GM21737 (cell line): ENCODE results near the gene PRAMEF13.
"Not testable (repeated sequence)": the region's sequence is repeated elsewhere in the genome, so short reads cannot be mapped to it uniquely, and the experiment has no call there.

Source experiments
- ATAC-seq: cut with Tn5 transposase; IDR thresholded peaks from one replicate; pipeline ENCODE4 v1.9.1; 2021; ENCODE audit warnings: mild to moderate bottlenecking, moderate library complexity; ENCODE audit not compliant: unreplicated experiment

Gene PRAMEF13, protein sequence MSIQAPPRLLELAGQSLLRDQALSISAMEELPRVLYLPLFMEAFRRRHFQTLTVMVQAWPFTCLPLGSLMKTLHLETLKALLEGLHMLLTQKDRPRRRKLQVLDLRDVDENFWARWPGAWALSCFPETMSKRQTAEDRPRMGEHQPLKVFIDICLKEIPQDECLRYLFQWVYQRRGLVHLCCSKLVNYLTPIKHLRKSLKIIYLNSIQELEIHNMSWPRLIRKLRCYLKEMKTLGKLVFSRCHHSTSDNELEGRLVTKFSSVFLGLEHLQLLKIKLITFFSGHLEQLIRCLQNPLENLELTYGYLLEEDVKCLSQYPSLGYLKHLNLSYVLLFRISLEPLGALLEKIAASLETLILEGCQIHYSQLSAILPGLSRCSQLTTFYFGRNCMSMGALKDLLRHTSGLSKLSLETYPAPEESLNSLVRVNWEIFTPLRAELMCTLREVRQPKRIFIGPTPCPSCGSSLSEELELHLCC

DNA sequence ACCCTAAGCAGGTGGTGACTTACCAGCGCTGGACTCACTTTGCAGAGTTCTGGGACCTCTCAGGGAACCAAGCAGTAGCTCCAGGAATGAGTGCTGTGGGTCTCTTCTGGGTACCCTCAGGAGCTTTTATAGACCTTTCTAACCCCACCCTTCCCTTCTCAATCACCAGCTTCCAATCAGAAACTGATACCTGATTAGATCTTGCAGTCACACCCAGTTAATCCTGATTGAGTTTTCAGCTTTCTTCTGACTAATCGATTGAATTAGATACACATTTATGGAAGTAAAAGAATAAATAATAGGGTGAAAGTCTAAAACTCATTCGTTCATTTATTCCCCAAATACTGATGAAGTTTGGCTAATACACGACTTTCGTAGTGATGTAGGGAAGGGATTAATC lies at the start of gene PRAMEF13:
TSS of gene PRAMEF13 (minus strand) at position 101 of the 400 bp plus-strand sequence. CDS start 1,820 bp downstream, outside the sequence.
- not testable (repeated sequence) for ATAC-seq

DNA sequence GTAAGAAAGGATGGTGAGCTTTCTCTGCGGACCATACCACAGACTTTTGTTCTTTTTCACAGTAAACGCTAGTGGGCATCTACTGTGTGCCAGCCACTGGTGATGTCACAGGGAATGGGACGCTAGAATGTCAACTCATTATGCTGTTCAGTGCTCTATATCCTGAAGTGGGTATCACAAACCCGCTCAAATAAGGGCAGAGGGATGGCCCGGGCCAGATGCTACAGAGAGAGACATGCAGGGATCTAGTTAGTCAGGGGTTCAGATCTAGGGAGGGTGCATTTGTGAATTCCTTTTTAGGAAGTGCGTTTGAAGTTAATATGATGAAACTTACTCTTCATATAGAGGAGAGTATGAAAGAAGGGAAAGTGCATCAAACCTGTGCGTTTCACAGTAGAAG lies 45.9 kb upstream of the PRAMEF13 start:
- not testable (repeated sequence) for ATAC-seq

DNA sequence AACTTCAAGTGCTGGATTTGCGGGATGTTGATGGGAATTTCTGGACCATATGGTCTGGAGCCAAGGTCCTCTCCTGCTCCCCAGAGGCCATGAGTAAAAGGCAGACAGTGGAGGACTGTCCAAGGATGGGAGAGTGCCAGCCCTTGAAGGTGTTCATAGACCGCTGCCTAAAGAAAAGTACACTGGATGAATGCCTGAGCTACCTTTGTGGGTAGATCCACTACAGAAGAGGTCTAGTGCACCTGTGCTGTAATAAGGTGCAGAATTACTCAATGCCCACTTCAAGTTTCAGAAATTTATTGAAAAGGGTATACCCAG lies 45.3 kb upstream of the PRAMEF13 start:
- ATAC-seq, result not testable (repeated sequence)

DNA sequence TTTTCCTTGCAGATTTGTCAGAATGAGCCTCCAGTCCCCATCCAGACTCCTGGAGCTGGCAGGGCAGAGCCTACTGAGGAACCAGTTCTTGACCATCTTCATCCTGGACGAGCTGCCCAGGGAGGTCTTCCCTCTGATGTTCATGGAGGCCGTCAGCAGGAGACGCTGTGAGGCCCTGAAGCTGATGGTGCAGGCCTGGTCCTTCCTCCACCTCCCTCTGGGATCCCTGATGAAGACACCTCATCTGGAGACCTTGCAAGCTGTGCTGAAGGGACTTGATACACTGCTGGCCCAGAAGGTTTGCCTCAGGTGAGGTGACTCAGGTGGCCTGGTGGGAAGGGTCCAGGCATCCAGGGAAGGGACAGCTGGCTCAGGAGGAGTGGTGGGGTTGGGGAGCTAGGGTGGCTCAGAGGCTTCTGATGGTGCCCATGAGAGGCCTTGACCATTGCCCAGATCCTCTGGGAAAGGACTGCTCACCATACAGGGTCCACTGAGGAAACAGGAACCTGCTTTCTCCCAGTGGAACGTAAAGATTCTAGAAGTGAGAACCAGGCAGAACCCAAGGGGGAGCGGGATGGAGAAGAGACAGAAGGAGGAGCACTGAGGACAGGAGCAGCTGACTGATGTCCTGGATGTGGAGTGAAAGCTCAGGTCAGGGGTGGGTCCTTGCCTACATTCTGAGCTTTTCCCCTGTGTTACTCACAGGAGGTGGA lies 44.8 kb upstream of the PRAMEF13 start:
- not testable (repeated sequence) for ATAC-seq

DNA sequence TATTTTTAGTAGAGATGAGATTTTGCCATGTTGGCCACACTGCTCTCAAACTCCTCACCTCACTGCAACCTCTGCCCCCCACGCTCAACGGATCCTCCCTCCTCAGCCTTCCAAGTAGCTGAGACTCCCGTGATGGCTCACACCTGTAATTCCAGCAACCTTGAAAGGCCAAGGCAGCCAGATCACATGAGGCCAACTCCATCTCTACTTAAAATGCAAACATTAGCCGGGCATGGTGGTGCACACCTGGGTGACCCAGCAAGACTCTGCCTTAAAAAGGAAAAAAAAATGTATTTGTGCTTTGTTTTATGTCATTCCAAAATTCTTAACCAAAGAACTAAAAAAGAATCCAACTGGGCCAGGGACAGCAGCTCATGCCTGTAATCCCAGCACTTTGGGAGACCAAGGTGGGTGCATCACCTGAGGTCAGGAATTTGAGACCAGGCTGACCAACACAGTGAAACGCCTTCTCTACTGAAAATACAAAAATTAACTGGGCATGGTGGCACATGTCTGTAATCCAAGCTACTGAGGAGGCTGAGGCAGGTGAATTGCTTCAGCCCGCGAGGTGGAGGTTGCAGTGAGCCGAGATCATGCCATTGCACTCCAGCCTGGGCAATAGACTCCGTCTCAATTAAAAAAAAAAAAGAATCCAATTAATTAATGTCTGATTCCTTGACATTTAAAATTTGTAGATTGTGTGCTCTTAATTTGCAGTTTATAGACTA lies 42.5 kb upstream of the PRAMEF13 start:
- not testable (repeated sequence) for ATAC-seq

DNA sequence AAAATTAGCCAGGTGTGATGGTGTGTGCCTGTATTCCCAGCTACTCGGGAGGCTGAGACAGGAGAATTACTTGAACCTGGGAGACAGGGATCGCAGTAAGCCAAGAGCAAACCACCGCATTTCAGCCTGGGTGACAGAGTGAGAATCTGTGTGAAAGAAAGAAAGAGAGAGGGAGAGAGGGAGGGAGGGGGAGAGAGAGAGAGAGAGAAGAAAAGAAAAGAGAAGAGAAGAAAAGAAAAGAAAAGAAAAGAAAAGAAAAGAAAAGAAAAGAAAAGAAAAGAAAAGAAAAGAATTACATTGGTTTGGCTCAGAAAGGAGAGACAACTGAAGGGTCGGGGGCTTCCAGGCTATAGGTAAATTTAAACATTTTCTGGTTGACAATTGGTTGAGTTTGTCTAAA lies 38.4 kb upstream of the PRAMEF13 start:
- ATAC-seq, result not testable (repeated sequence)

DNA sequence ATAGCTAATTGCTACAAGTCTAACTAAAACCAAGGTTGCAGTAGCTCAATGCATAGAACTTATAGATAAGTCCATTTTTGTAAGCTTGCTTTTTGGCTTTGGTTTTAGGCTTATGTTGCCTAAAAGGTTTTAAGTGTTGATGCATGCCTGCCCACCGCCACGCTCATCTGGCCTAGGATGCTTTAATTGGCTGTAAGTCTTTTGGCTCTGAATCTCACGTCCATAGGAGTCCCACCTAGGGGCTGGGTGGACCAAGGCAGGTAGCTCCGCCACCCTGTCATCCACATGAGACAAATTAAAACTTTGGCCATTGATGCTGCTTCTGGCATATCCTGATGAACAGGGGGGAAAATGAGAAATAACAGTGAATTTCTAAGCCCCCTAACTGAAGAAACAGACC lies 36.4 kb upstream of the PRAMEF13 start:
- not testable (repeated sequence) for ATAC-seq

DNA sequence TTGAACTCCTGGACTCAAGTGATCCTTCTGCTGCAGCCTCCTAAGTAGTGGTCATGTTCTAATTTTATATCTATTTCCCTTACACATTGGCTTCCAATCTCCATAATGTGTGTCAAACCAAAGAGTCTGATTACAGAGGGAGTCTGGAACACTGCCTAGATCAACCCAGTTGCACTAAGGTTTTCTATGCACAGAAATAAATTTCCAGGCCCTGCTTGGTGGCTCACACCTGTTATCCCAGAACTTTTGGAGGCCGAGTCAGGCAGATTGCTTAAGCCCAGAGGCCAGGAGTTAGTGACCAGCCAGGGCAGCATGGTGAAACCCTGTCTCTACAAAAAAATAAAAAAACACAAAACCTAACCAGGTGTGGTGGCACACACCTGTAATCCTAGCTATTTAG lies 32.8 kb upstream of the PRAMEF13 start:
- ATAC-seq, result not testable (repeated sequence)

DNA sequence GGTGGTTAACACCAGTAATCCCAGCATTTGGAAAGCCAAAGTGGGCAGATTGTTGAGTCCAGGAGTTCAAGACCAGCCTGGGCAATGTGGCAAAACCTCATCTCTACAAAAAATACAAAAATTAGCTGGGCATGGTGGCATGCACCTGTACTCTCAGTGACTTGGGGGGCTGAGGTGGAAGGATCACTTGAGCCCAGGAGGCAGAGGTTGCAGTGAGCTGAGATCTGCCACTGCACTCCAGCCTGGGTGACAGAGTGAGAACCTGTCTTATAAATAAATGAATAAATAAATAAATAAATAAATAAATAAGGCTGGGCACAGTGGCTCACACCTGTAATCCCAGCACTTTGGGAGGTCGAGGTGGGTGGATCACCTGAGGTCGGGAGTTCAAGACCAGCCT lies 30.8 kb upstream of the PRAMEF13 start:
- not testable (repeated sequence) for ATAC-seq

DNA sequence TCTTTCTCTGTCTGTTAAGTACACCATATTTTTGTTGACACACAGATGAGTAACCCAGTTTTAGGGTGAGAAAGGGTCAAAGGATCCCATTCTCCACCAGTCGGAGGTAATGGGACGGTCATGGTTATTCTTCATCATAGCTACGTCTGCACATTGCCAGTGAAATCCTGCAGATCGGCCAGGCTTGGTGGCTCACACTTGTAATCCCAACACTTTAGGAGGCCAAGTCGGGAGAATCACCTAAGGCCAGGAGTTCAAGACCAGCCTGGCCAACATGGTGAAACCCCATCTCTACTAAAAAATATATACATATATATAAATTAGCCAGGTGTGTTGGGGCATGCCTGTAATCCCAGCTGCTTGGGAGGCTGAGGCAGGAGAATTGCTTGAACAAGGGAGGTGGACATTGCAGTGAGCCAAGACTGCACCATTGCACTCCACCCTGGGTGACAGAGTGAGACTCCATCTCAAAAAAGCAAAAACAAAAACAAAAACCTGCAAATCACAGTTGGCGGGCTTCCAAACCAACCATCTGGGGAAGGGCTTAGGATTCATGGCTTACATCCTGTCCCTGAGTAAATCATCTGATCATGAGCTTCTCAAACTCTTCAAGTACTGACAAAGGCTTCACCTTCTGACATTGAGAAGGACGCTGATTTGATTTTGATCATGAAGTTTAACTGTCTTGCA lies 30.0 kb upstream of the PRAMEF13 start:
- ATAC-seq, result not testable (repeated sequence)

DNA sequence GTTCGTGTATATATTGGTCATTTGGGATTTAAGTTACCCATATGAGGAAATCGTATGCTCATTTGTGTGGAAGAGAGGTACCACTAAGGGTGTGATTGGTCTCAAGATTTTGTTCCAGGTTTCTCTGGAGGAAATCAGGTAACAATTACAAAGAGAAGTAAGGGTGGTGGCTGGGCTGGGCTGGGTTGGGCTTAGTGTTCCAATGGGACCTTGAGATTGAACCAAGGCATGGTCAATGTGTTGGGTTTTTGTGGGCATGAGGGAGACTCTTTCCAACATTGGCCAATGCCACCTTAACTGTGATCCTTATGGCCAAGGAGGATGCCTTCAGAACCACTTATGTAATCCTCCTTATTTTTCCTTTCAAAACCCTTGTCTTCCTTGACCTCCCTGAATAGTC lies 29.4 kb upstream of the PRAMEF13 start:
- not testable (repeated sequence) for ATAC-seq

DNA sequence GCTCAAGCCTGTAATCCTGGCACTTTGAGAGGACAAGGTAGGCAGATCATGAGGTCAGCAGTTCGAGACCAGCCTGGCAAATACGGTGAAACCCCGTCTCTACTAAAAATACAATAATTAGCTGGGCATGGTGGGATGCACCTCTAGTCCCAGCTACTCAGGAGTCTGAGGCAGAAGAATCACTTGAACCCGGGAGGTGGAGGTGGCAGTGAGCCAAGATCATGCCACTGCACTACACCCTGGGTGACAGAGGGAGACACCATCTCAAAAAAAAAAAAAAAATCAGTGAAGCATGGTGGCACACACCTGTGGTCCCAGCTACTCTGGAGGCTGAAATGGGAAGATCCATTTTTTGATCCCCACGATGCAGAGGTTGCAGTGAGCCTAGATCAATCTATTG lies 28.9 kb upstream of the PRAMEF13 start:
- ATAC-seq, result not testable (repeated sequence)

DNA sequence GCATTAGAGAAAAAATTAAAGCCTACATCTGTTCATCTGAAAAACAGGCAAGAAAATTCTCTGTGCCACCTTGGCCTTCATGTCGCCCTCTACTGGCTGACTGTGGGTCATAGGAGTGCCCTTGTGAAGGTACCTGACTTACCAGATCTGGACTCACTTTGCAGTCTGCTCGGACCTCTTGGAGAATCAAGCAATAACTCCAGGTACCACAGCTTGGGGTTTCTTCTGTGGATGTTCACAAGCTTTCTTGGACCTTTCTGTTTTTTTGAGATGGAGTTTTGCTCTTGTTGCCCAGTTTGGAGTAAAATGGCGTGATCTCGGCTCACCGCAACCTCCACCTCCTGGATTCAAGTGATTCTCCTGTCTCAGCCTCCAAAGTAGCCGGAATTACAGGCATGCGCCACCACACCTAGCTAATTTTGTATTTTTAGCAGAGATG lies 27.2 kb upstream of the PRAMEF13 start:
- ATAC-seq, result no peak

DNA sequence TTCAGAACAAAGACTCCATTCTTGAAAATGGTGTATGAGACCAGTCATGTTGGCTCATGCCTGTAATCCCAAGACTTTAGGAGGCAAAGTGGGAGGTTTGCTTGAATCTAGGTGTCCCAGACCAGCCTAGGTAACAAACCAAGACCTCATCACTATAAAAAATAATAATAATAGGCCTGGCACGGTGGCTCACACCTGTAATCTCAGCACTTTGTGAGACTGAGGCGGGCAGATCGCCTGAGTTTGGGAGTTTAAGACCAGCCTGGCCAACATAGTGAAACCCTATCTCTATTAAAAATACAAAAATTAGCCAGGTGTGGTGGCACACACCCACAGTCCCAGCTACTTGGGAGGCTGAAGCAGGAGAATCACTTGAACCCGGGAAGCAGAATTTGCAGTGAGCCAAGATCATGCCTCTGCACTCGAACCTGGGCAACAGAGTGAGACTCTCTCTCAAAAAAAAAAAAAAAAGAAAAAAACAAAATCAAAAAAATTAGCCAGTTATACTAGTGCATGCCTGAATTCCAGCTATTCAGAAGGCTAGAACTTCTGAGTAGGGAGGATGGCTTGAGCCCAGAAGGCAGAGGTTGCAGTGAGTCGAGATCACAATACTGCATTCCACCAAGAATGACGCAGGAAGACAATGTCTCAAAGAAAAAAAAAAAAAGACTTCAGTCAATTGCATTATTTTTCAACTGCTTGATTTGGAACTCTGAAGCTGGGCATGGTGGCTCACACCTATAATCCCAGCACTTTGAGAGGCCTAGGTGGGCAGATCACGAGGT lies 26.3 kb upstream of the PRAMEF13 start:
- not testable (repeated sequence) for ATAC-seq

DNA sequence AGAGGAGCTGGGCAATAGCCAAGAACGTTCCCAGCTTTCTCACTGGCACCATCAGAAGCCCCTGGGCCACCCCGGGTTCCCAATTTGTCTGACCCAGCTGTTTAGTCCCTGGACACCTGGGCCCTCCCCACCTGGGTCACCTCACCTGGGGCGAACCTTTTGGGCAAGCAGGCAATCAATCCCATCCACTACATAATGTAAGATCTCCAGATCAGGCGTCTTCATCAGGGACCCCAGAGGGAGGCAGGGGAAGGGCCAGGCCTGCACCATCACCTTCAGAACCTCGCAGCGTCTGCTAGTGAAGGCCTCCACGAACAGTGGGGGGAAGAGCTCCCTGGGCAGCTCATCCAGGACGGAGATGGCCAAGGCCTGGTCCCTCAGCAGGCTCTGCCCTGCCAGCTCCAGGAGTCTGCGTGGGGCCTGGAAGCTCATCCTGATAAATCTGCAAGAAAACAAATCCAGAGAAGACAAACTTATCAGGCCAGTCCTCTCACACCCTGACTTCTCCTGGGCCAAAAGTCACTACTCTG lies 24.5 kb upstream of the PRAMEF13 start, which contains the start of gene PRAMEF18:
TSS of gene PRAMEF18 (minus strand) at position 480 of the 530 bp plus-strand sequence. CDS start at position 432, 48 bp downstream.
- ATAC-seq, result not testable (repeated sequence)

DNA sequence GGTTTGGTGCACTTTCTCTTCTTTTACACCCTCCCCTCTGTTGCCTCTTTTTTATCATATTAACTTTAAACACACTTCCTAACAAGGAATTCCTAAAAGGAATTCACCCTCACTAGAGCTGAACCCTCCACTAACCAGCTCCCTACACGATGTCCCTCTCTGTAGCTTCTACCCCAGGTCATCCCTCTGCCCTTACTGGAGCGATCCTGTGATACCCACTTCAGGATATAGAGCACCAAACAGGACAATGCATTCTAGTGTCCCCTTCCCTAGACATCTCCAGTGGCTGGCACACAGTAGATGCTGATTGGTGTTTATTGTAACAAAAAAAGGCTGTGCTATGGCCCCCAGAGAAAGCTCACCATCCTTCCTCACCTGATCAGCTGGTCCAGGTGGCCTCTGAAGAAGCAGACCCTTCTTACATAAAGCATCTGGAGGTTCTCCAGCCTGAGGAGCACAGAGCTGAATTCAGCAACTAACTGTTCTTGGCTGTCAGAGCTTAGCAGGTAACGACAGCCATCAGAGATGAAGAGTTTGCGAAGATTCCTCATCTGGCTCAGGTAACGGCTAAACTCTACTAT lies 23.4 kb upstream of the PRAMEF13 start:
- no peak for ATAC-seq

DNA sequence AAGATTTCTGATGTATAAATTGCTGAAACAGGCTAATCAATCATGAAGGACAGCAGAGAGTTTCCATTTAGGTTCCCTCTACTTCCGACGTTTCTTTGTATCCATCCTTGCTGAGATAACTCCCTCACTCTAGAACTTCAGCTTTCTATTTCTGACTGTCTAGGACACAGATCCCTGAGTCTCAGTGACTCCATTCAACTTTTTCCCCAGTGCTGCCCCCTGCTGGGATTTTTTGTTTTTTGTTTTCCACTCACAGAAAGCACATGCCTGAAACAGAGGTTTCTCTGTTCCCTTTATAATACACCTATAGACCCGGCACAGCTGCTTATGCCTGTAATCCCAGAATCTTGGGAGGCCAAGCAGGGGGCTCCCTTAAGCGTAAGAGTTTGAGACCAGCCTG lies 21.6 kb upstream of the PRAMEF13 start:
- not testable (repeated sequence) for ATAC-seq

DNA sequence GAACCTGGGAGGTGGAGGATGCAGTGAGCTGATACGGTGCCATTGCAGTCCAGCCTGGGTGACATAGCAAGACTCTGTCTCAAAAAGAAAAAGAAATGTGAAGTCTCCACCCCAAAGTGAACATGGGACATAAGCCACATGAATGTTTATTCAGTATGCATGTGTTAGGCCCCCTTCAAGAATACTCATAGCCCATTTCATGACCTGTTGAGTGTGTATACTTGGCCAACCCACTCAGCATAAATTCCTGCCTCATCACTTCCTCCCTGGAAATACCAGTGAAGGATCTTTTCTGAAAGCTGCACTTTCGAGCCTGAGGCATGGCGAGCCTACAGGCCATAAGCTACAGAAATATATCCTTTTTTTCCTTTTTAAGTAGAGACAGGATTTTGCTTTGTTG lies 18.0 kb upstream of the PRAMEF13 start:
- ATAC-seq, result not testable (repeated sequence)

DNA sequence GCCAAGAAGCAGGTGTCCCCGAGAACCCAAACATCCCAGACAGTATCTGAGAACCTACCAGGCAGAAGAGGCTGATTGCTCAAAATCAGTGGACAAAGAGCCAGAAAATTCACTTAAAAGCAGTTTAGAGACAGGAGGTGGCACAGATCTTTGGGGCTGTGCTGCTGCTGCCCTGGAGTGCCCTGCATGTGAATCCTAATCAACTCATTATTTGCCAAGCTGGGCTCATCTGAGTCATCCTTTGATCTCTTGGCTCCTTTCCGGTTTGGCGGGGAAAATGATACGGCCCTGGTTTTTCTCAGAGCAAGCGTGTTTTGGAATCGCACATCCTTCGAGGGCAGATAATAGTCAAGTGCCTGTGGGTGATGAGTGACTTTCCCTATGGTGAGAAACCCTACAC lies 15.4 kb upstream of the PRAMEF13 start:
- ATAC-seq, result not testable (repeated sequence)
